HG03280 (cell line): ENCODE results near the gene DCUN1D1.

ENCODE experiments used
- ATAC-seq: cut with Tn5 transposase; IDR thresholded peaks from one replicate; pipeline ENCODE4 v1.9.1; 2021; ENCODE audit warnings: mild to moderate bottlenecking, moderate library complexity; ENCODE audit not compliant: unreplicated experiment

The DCUN1D1 gene

GRCh38 chr3:182902236-182902635 lies 78.1 kb downstream of the DCUN1D1 start:
- no peak for ATAC-seq

- ATAC-seq, result no peak
These were observed 83.8 kb downstream of the DCUN1D1 start for GRCh38 chr3:182896553-182896952.

GRCh38 chr3:182895513-182896112 lies 84.7 kb downstream of the DCUN1D1 start:
- no peak for ATAC-seq

- ATAC-seq, result no peak
These were observed 88.1 kb downstream of the DCUN1D1 start for GRCh38 chr3:182892226-182892625.

GRCh38 chr3:182891364-182891763 lies 89.0 kb downstream of the DCUN1D1 start:
- ATAC-seq, result no peak

- no peak for ATAC-seq
These were observed 90.2 kb downstream of the DCUN1D1 start for GRCh38 chr3:182889948-182890629.
